ENCODE measurements around the gene VIM.

GRCh38 chr10:17247210-17247609 is 19.2 kb downstream of the VIM start:
- no peak for TF ChIP-seq CTCF (IDR thresholded peaks at IDR 0.05)
- no peak for TF ChIP-seq POLR2A (IDR thresholded peaks at IDR 0.05)

Data from thyroid gland (tissue), 4 donors.